Cardiac fibroblast (primary cell): ENCODE measurements around the gene LAP3.
"Not testable (repeated sequence)": the region's sequence is repeated elsewhere in the genome, so short reads cannot be mapped to it uniquely, and the experiment has no call there.

Experiments
- DNase-seq, 2 donors: peaks; one replicate each; pipeline versions ENCODE4 v3.0.0 to v3.0.0-alpha.2; 2010; ENCODE audit warnings: low read depth in 2 of 2
- H3K4me3 ChIP-seq, 2 donors: replicated peaks in 1 of 2; 1 replicate in 1 of 2; 2 replicates in 1 of 2; pipeline ENCODE4 v1.5.1; 2011; ENCODE audit warnings: low read depth in 2 of 2, low read length in 2 of 2, mild to moderate bottlenecking in 2 of 2, moderate library complexity in 1 of 2
- CTCF ChIP-seq: IDR thresholded peaks from one replicate; pipeline ENCODE4 v1.5.1; 2011; ENCODE audit warnings: low read depth, mild to moderate bottlenecking, low read length, inconsistent platforms

Gene LAP3

GRCh38 chr4:17561195-17561909 lies 15.6 kb upstream of the LAP3 start:
- no peak for TF ChIP-seq CTCF
- peak; percentile 20 to 55 for DNase-seq
- no peak overlapping the region for H3K4me3 ChIP-seq

- no peak for TF ChIP-seq CTCF
- no peak for DNase-seq
These were observed 14.8 kb upstream of the LAP3 start for GRCh38 chr4:17562157-17562556.

GRCh38 chr4:17565846-17566245 lies 11.2 kb upstream of the LAP3 start:
- no peak for TF ChIP-seq CTCF
- no peak overlapping the region for H3K4me3 ChIP-seq
- DNase-seq, result no peak

More at GRCh38 chr4:17562157-17562556, 14.8 kb upstream of the LAP3 start:
- H3K4me3 ChIP-seq, result no peak overlapping the region

GRCh38 chr4:17567271-17567670 lies 9.7 kb upstream of the LAP3 start:
- DNase-seq, result no peak
- no peak for TF ChIP-seq CTCF
- no peak overlapping the region for H3K4me3 ChIP-seq

- H3K4me3 ChIP-seq, result no peak overlapping the region
- TF ChIP-seq CTCF, result no peak
- no peak for DNase-seq
These were observed 2.8 kb upstream of the LAP3 start for GRCh38 chr4:17574206-17574605.

GRCh38 chr4:17575177-17575576 lies 1.8 kb upstream of the LAP3 start:
- not testable (repeated sequence) for H3K4me3 ChIP-seq, DNase-seq

- H3K4me3 ChIP-seq, result peak overlapping the region; percentile 81
- no peak for TF ChIP-seq CTCF
- DNase-seq, result peak; percentile 29 to 43
These were observed 875 bp downstream of the LAP3 start for GRCh38 chr4:17577665-17578481.
